Heart right ventricle (tissue), 16 donors: ENCODE measurements around the gene FEM1A. TPM values are rescaled to one million over a fixed set of nuclear protein-coding genes. Genes with fewer than 3 reads are reported as not detected.

Experiments
- ATAC-seq, 8 donors: fragments of 200-7000 bp; cut with Tn5 transposase; one replicate each; pipeline ENCODE4 v1.9.1; 2020; ENCODE audit warnings: mild to moderate bottlenecking in 8 of 8, moderate library complexity in 8 of 8, moderate number of reproducible peaks in 1 of 8
- DNase-seq, 2 donors: peaks; one replicate each; pipeline ENCODE4 v3.0.0-alpha.2; 2020
- H3K27ac ChIP-seq, 10 donors: fragments of 200-600 bp; sonication (generic) in 2 of 10; one replicate each; pipeline versions ENCODE4 v1.5.0 to v1.8.0; 2020 to 2022; ENCODE audit warnings: mild to moderate bottlenecking in 3 of 10
- H3K27me3 ChIP-seq, 7 donors: fragments of 200-600 bp; one replicate each; pipeline ENCODE4 v1.8.0; 2021 to 2022; ENCODE audit warnings: mild to moderate bottlenecking in 2 of 7
- H3K36me3 ChIP-seq, 9 donors: fragments of 200-600 bp; sonication (generic) in 1 of 9; one replicate each; pipeline versions ENCODE4 v1.5.0 to v1.8.0; 2020 to 2022; ENCODE audit warnings: mild to moderate bottlenecking in 2 of 9
- H3K4me1 ChIP-seq, 9 donors: fragments of 200-600 bp; sonication (generic) in 1 of 9; one replicate each; pipeline versions ENCODE4 v1.5.0 to v1.8.0; 2020 to 2022; ENCODE audit warnings: mild to moderate bottlenecking in 4 of 9
- H3K4me3 ChIP-seq, 10 donors: fragments of 200-600 bp; sonication (generic) in 2 of 10; one replicate each; pipeline versions ENCODE4 v1.5.0 to v1.8.0; 2020 to 2022; ENCODE audit warnings: mild to moderate bottlenecking in 7 of 10, moderate library complexity in 2 of 10
- H3K9me3 ChIP-seq, 11 donors: fragments of 200-600 bp in 10 of 11; sonication (generic) in 2 of 11; one replicate each; pipeline versions ENCODE4 v1.5.0 to v1.8.0; 2013 to 2022; ENCODE audit warnings: mild to moderate bottlenecking in 2 of 11, control low read depth in 1 of 11, moderate library complexity in 1 of 11
- WGBS, 2 donors: extraction: QIAGEN DNeasy Blood & Tissue Kit; methylation state at CpG; one replicate each; pipeline ENCODE4 v1.1.7; 2013; ENCODE audit warnings: inconsistent platforms in 1 of 2; 5-methylcytosine and 5-hydroxymethylcytosine counted together
- intact Hi-C, 10 donors: fragments of 100-400 bp; cut with DNase I; formaldehyde crosslinking; loops; one replicate each; pipeline versions ENCODE4 v1.11.1 to v1.14.2; 2022
- polyA plus RNA-seq, 2 donors: library from polyadenylated mRNA; stranded (reverse); fragments of 200-250 nt; gene quantifications; one replicate each; pipeline ENCODE4 v1.2.3, GENCODE V29; 2013
- total RNA-seq, 10 donors: library from RNA; stranded (reverse); fragmentation: NEBNext Ultra II Directional in 3 of 10; extraction: Animal tissue kit (Norgen Biotek cat#: 25700) in 3 of 10; gene quantifications; one replicate each; pipeline versions ENCODE4 v1.2.1 to v1.2.4, GENCODE V29; 2021 to 2023
- TF ChIP-seq, protein P1 (sequence below), 9 donors: fragments of 200-600 bp; sonication (generic) in 2 of 9; IDR thresholded peaks; one replicate each; pipeline versions ENCODE4 v1.5.0 to v1.8.0; 2021 to 2022; ENCODE audit warnings: antibody characterized with exemption in 9 of 9, mild to moderate bottlenecking in 5 of 9, moderate library complexity in 1 of 9
- donor health status: Arrhythmogenic right ventricular cardiomyopathy.
- donor health status: ischemic (EF 13 %, LVEDD 7.1; RV severe dilation, severe dysfunction).
- donor health status: healthy with polysubstance abuse.
- donor health status: DM: no; HTN: yes; CAD: no.
- donor health status: DM: no; HTN: no; CAD: no.
- donor health status: ischemic (EF 25% LVEDD 6.9; RV normal size, moderate dysfunction).
- donor health status: ischemic (EF 25% LVEDD 5.7; RV mildly dilated, moderate dysfunction).
- donor health status: healthy.
- donor health status: DM: yes; HTN: yes; CAD: no.
- donor health status: Ischemic cardiomyopathy.
- donor health status: ischemic (EF 35%, LVEDD 5.7; RV mildly dilated, moderate dysfunction).
- donor health status: nonischemic (EF 11% LVEDD 7.7; RV severe dilation, severe dysfunction).
- donor health status: DM: yes; HTN: yes; CAD: no.
- donor health status: PGD.
- donor health status: ischemic (EF 29% LVEDD 5.4; RV normal size, mild dysfunction).
- donor health status: nonischemic (EF 23%, LVEDD 6.1; RV moderate dilation, normal function).

The FEM1A gene
- total and polyA plus RNA-seq, 12 donors, result 14.4 to 51.6 (median 47.7) TPM

GRCh38 chr19:4815426-4816201 is 24.1 kb downstream of the FEM1A start:
- TF ChIP-seq, protein P1, sequence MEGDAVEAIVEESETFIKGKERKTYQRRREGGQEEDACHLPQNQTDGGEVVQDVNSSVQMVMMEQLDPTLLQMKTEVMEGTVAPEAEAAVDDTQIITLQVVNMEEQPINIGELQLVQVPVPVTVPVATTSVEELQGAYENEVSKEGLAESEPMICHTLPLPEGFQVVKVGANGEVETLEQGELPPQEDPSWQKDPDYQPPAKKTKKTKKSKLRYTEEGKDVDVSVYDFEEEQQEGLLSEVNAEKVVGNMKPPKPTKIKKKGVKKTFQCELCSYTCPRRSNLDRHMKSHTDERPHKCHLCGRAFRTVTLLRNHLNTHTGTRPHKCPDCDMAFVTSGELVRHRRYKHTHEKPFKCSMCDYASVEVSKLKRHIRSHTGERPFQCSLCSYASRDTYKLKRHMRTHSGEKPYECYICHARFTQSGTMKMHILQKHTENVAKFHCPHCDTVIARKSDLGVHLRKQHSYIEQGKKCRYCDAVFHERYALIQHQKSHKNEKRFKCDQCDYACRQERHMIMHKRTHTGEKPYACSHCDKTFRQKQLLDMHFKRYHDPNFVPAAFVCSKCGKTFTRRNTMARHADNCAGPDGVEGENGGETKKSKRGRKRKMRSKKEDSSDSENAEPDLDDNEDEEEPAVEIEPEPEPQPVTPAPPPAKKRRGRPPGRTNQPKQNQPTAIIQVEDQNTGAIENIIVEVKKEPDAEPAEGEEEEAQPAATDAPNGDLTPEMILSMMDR (IDR thresholded peaks at IDR 0.05), result no peak
- Histone ChIP-seq H3K9me3 (no peaks in the 10 kb centered on the region), H3K27ac (peak overlapping the region in 6 of 10 donors; percentile 36 to 82 (median 56)), H3K27me3 (no peaks in the 10 kb centered on the region), H3K4me1 (peaks cover 6 to 43% (median 19%) of the 10 kb centered on the region in 9 donors), H3K4me3 (peak overlapping the region in 7 of 10 donors; percentile 9 to 42 (median 30)), H3K36me3 (peaks cover 0 to 41% (median 16%) of the 10 kb centered on the region in 9 donors)
- DNase-seq, result peak; percentile 78 to 94
- intact Hi-C loops, result loop anchor here in 1 of 10 donors (2.0 kb wide), 1 partner anchor 15 kb away; the partner anchor contains the start of gene TICAM1
- ATAC-seq, result peak; percentile 81 to 96 (median 94)
- WGBS, 2 donors, result 28 to 32% methylated on average over 28 of the region's 28 CpGs

- DNase-seq (no peak), ATAC-seq (peak in 1 of 8 donors; percentile 7)
- intact Hi-C loops, result loop anchor here in 1 of 10 donors (2.0 kb wide), 1 partner anchor 14 kb away; the partner anchor contains the start of gene TICAM1
- WGBS, 2 donors, result 93 to 94% methylated on average over 33 to 35 of the region's 35 CpGs
- Histone ChIP-seq H3K4me1 (peaks cover 6 to 41% (median 19%) of the 10 kb centered on the region in 9 donors), H3K27me3 (no peaks in the 10 kb centered on the region), H3K36me3 (peaks cover 0 to 41% (median 16%) of the 10 kb centered on the region in 9 donors), H3K27ac (peak overlapping the region in 6 of 10 donors; percentile 36 to 82 (median 56)), H3K9me3 (no peaks in the 10 kb centered on the region), H3K4me3 (peak overlapping the region in 4 of 10 donors; percentile 23 to 42 (median 35))
- TF ChIP-seq, protein P1 (IDR thresholded peaks at IDR 0.05), result no peak
These were observed 24.8 kb downstream of the FEM1A start for GRCh38 chr19:4816202-4816949.

- 94 to 95% methylated on average over 16 of the region's 16 CpGs for WGBS, 2 donors
- Histone ChIP-seq H3K27me3 (no peaks in the 10 kb centered on the region), H3K9me3 (no peaks in the 10 kb centered on the region), H3K36me3 (peaks cover 0 to 41% (median 16%) of the 10 kb centered on the region in 9 donors), H3K27ac (no peak overlapping the region), H3K4me3 (no peak overlapping the region), H3K4me1 (peaks cover 6 to 39% (median 19%) of the 10 kb centered on the region in 9 donors)
- intact Hi-C loops, result loop anchor here in 1 of 10 donors (2.0 kb wide), 1 partner anchor 14 kb away; the partner anchor contains the start of gene TICAM1
- ATAC-seq (no peak), DNase-seq (no peak)
- TF ChIP-seq, protein P1 (IDR thresholded peaks at IDR 0.05), result no peak
These were observed 25.4 kb downstream of the FEM1A start for GRCh38 chr19:4816950-4817278.
